ENCODE data around the gene LRIF1. TPM values are rescaled to one million over a fixed set of nuclear protein-coding genes. Genes with fewer than 3 reads are reported as not detected.

The LRIF1 gene
- total RNA-seq, 2 donors from 2014 or later = 12.8 to 38.3 TPM

- H3K4me3 ChIP-seq = no peak overlapping the region
- H3K9me3 ChIP-seq = no peaks in the 10 kb centered on the region
- H3K36me3 ChIP-seq = no peaks in the 10 kb centered on the region
- no peak for DNase-seq (ENCODE audit: low spot score)
- H3K4me1 ChIP-seq (replicated peaks) = no peaks in the 10 kb centered on the region
- intact Hi-C loops (cut with DNase I) = no loop called here
- no peaks in the 10 kb centered on the region for H3K27me3 ChIP-seq (replicated peaks; ENCODE audit: insufficient read depth)
- H3K27ac ChIP-seq = no peak overlapping the region
- 65% methylated on average over 3 of the region's 3 CpGs for WGBS
- TF ChIP-seq, protein P1, sequence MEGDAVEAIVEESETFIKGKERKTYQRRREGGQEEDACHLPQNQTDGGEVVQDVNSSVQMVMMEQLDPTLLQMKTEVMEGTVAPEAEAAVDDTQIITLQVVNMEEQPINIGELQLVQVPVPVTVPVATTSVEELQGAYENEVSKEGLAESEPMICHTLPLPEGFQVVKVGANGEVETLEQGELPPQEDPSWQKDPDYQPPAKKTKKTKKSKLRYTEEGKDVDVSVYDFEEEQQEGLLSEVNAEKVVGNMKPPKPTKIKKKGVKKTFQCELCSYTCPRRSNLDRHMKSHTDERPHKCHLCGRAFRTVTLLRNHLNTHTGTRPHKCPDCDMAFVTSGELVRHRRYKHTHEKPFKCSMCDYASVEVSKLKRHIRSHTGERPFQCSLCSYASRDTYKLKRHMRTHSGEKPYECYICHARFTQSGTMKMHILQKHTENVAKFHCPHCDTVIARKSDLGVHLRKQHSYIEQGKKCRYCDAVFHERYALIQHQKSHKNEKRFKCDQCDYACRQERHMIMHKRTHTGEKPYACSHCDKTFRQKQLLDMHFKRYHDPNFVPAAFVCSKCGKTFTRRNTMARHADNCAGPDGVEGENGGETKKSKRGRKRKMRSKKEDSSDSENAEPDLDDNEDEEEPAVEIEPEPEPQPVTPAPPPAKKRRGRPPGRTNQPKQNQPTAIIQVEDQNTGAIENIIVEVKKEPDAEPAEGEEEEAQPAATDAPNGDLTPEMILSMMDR (IDR thresholded peaks at IDR 0.05) = no peak
- TF ChIP-seq POLR2AphosphoS5 (IDR thresholded peaks at IDR 0.05) = no peak
- no peak for TF ChIP-seq POLR2A (IDR thresholded peaks at IDR 0.05)
These were observed 64.8 kb downstream of the LRIF1 start for GRCh38 chr1:110898734-110899457.

GRCh38 chr1:110897681-110898080, 66.0 kb downstream of the LRIF1 start:
- no peak for TF ChIP-seq POLR2AphosphoS5 (IDR thresholded peaks at IDR 0.05)
- TF ChIP-seq, protein P1 (IDR thresholded peaks at IDR 0.05) = no peak
- TF ChIP-seq POLR2A (IDR thresholded peaks at IDR 0.05) = no peak
- intact Hi-C loops (cut with DNase I) = no loop called here

More at GRCh38 chr1:110897681-110898080, 66.0 kb downstream of the LRIF1 start:
- Histone ChIP-seq H3K4me1 (replicated peaks) (no peaks in the 10 kb centered on the region), H3K4me3 (no peak overlapping the region), H3K27me3 (replicated peaks; ENCODE audit: insufficient read depth) (no peaks in the 10 kb centered on the region), H3K9me3 (no peaks in the 10 kb centered on the region), H3K27ac (no peak overlapping the region), H3K36me3 (no peaks in the 10 kb centered on the region)
- DNase-seq (ENCODE audit: low spot score) = no peak
- WGBS = 92% methylated on average over 2 of the region's 2 CpGs

Other genes with a start within 250 kb of the LRIF1 start
- gene CD53, start 90.8 kb downstream of the LRIF1 start, total RNA-seq = 10 to 100 TPM in 1 of 2 donors, 1 to 10 TPM in 1; 5.7 to 12.2 TPM
- 10 to 100 TPM; 33.3 to 47.8 TPM for gene DRAM2, start 176.2 kb upstream of the LRIF1 start, total RNA-seq
- 10 to 100 TPM; 32.2 to 52.5 TPM for gene CEPT1, start 176.3 kb upstream of the LRIF1 start, total RNA-seq
- 10 to 100 TPM; 25.4 to 37.2 TPM for gene DENND2D, start 236.7 kb upstream of the LRIF1 start, total RNA-seq